HG03066 (cell line): Measurements from ENCODE around the gene TEKT5.
"Not testable (repeated sequence)": the region's sequence is repeated elsewhere in the genome, so short reads cannot be mapped to it uniquely, and the experiment has no call there.

Experiments
- ATAC-seq: cut with Tn5 transposase; IDR thresholded peaks from one replicate; pipeline ENCODE4 v1.9.1; 2021; ENCODE audit warnings: low read depth; ENCODE audit not compliant: unreplicated experiment

TEKT5 gene

DNA sequence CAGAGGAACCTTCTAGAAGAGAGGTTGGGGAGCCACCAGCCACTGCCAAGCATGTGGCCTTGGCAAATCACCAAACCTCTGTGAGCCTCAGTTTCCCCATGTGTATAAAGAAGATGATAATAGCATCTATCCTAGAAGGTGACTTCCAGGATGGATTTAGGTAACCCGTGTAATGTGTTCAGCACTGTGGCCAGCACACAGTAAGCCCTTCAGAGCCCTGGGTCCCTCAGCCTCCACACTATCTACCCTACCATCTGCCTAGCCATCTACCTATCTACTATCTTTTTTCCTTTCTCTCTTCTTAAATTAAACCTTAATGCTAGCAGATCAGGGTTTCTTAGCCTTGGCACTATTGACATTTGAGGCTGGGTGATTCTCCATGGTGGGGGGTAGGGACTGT lies 33.0 kb downstream of the TEKT5 start:
- ATAC-seq, result no peak

DNA sequence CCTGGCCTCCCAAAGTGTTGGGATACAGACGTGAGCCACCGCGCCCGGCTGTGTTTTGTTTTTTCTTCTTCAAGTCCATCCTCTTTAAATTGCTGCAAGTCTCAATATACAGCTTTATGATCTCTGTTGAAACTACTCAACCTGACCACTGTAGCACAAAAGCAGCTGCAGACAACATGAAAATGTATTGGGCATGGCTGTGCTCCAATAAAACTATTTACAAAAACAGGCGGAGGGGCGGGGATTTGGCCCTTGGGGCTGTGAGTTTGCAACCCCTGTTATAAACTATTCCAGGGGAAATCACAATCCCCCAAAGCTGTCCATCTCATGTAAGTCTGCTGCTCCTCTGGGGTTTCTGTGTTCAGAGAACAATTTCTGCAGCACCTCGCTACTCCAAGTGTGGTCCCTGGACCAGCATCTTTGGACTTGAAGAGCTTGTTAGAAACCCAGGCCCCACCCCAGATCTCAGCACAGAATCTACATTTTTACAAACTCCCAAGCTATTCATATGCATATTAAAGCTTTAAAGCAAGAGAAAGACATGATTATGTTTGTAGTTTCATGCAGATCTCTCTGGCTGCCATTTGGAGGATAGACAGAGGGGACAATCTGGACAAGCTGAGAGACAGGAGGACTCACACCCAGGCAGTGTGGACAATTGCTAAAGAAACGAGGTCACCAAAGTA lies 33.6 kb downstream of the TEKT5 start:
- no peak for ATAC-seq

DNA sequence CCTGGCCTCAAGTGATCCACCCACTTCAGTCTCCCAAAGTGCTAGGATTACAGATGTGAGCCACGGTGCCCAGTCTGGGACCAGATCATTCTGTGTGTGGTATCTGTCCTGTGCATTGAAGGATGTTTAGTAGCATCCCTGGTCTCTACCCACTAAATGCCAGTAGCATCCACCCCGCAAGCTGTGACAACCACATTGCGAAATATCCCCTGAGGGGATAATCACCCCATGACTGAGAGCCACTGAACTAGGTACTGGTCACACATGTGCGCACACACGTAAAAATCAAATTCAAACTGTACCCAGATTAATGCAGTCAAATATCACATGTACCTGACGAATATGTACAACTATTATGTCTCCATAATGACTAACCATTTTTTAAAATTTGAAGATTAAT lies 35.8 kb downstream of the TEKT5 start:
- no peak for ATAC-seq

DNA sequence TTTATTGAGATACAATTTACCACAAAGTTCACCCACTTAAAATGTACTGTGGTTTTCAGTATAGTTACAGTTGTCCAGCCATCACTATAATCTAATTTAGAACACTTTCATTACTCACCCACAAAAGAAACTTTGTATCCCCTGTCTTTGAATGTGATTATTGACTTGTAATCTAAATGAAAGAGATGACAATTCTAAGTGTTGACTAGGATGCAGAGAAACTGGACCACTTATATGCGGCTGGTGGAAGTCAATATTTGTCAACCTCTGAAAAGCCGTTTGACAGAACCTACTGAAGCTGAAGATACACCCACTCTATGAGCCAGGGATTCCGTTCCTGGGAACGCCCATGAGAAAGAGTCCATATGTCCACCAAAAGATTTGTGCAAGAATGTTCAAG lies 36.8 kb downstream of the TEKT5 start:
- ATAC-seq, result no peak

DNA sequence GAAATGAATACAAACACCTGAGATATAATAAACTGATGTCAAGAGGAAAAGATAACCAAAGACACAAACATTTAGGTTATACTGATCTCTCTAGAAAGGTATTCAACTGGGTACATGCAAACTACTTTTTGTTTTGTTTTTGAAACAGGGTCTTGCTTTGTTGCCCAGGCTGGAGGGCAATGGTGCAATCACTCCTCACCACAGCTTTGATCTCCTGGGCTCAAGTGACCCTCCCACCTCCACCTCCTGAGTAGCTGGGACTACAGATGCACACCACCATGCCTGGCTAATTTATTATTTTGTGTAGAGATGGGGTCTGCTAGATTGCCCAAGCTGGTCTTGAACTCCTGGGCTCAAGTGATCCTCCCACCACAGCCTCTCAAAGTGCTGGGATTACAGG lies 38.1 kb downstream of the TEKT5 start:
- ATAC-seq, result no peak

DNA sequence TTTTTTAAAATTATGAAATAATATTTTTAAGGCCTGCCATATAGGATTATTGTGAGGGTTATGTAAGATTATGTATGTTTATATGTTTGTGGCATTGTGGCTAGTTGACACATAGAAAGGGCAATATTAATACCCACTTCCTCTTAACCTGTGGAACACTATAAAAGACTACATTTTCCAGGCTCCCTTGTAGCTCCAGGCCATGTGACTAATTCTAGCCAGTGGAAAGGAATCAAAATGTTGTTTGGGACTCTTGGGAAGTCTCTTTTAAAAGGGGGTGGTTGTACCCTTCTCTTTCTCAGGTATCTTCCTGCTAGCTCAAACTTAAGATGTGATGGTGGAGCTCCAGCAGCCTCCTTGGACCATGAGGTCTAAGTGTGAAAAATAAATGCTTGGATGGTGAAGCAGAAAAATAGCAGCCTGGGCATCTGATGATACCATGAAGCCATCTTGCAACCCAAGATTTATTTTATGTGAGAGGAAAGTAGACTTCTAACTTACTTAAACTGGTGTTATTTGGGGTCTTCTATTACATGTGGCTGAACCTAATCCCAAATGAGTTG lies 39.2 kb downstream of the TEKT5 start:
- ATAC-seq, result no peak

DNA sequence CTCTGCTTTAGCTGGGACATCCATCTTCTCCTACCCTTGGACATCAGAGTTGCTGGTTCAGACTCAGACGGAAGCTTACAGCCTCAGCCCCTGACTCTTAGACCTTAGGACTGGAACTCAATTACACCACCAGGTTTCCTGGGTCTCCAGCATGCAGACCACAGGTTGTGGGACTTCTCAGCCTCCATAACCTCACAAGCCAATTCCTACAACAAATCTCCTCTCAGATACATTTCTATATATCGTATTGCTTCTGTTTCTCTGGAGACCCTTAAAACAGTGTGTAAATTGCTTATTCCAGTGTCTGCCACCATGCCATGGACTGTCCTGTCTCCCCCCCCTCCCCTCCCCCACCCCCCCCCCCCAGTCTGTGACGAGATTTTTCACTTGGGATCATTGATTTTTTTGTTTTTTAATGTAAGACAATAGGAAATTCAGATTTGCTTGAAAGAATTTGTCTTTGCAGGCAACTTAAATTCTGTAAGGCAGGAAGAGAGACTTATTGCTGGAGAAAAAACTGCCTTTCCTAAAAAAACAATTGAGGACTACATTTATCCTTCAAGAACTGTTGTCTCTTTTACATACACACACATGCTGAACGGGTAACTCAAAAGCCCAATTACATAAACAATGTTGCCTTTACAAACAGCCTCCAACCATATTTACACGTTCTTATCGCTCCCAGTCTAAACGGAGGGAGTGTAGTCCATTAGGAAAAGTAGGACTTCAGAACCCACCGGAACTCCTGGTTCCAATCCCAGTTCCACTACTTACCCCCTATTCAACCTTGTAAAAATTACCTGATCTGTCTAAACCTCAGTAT lies 39.9 kb downstream of the TEKT5 start:
- no peak for ATAC-seq

DNA sequence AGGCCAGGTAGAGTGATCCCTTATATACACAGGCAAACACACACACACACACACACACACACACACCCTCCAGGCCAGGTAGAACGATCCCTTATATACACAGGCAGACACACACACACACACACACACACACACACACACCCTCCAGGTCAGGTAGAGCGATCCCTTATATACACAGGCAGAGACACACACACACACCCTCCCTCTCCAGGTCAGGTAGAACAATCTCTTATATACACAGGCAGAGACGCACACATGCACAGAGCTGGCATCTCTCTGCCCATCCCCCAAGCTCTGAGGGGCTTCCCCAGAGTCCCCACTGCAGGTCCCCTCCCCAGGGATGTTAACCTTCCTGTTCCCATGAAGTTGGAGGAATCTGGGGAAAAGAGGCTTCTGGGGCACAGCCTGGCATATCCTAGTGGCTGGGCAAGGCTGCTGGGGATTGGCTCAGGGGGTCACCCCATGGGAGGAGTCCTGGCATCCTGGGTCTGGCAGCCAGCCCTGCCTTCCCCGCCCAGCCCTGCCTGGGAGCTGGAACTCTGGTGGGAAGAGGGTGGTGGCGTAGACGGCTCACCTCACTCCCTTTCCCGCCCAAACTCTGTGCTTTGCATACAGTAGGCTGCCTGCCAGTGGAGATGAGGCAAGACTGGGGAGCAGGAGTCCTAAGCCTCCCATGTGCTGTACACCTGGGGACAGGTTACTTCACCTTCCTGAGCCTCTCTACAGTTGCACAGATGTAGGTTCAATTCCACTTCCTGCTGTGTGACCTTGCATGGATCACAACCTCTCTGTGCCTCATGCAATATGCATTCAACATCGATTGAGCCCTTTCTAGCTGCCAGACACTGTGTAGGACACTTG lies 41.8 kb downstream of the TEKT5 start:
- ATAC-seq, result no peak

DNA sequence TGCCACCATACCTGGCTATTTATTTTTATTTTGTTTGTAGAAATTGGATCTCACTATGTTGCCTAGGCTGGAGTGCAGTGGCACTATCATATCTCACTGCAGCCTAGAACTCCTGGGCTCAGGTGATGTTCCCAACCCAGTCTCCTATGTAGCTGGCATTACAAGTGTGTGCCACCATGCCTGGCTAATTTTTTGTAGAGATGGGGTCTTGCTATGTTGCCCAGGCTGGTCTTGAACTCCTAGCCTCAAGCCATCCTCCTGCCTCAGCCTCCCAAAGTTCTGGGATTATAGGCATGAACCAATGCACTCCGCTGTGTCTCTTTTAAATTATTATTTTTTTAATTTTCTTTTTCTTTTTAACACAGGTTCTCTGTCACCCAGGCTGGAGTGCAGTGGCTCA lies 45.6 kb downstream of the TEKT5 start:
- ATAC-seq, result not testable (repeated sequence)

DNA sequence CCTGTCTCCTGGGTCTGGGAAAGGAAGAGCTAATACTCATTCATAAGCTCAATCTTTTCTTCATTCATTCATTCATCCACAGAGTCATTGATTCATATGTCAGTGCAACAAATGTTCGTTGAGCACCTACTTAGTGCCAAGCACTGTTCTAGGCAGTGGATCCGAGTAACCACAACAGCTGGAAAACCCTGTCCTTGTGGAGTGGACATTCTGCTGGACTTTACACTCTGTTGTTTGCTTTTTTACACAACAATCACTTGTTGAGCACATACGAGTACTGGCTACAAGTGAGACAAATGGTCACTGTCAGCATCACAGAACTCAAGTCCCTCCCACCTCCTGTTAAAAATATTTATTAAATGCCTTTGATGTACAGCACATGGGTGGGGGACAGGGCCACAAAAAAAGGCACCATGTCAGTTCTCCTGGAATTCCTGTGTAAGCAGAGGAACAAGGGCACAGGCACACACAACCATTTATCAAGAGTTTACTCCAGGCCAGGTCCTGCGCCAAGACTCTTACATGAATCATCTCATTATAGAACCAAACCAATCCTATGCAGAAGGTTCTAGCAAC lies 46.9 kb downstream of the TEKT5 start:
- no peak for ATAC-seq

DNA sequence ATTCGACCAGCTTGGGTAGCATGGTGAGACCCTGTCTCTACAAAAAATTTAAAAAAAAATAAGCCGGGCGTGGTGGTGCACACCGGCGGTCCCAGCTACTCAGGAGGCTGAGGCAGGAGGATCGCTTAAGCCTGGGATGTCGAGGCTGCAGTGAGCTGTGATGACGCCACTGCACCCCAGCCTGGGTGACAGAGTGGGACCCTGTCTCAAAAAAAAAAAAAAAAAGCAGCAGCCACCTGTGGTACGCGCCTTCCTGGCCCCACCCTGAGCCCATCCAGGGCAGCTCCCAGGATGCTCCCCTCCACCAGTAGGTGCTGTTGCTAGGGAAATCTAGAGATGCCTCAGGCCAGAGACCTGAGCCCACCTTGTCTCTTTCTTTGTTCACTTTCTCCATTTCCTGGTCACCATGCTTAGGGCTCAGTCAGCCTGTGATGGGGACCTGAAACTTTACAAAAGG lies 47.4 kb downstream of the TEKT5 start:
- no peak for ATAC-seq

DNA sequence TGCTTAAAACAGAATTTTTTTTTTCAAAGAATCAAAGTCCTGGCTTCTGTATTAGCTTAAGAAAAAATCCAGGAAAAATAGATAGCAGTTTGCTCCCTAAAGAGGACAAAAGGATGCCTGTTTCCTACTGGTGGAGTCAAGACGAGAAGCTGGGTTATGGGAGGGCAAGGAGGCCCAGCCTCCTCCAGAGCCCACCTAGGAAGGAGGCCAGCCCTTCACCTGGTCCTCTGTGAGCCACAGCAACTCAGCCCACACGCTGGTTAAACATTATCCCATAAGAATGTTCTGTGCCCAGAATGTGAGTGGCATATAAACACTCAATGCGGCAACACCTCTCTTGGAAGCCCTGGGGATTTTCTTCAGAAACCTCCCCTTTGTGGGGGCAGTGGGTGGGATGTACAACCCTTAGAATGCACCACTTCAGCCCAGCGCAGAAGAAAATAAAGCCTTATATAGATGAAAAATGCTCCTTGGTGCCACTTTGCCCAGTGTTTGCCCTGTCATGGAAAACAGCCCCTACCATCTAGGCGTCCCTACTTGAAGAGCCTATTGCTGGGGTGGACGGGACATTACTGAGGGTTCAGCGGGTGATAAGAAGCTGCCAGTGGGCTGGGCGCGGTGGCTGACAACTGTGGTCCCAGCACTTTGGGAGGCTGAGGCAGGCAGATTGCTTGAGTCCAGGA lies 48.0 kb downstream of the TEKT5 start:
- no peak for ATAC-seq

DNA sequence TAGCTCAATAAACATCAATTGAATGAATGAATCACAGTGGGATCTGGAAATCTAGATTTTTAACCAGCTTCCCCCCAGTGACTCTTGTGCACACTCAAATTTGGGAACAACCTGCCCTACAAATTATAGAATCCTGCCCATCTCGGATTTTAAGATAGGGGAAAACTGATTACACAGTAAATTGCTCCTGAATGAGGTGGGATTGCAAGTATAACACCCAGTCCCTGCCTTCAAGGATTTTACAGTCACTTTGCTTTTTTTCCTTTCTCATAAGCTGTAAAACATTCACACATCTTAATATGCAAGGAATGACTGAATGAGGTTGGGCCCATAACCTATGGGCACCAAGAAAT lies 48.5 kb downstream of the TEKT5 start:
- no peak for ATAC-seq

DNA sequence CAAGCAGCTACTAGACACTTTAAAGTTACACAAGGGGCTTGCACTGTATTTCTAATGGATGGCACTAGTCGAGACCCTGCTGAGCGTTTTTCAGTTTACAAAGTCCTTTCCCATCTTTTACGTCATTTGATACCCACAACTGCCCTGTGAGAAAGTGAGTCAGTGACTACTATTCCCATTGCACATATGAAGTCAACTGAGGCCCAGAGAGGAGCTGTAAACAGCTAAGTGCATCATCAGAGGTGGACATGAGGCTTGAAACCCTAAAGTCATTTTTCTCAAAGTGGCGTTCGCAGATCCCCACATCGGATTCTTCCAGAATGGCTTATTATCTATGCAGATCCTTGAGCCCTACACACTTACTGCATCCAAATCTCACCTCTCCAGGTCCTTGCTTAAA lies 50.6 kb downstream of the TEKT5 start:
- no peak for ATAC-seq

DNA sequence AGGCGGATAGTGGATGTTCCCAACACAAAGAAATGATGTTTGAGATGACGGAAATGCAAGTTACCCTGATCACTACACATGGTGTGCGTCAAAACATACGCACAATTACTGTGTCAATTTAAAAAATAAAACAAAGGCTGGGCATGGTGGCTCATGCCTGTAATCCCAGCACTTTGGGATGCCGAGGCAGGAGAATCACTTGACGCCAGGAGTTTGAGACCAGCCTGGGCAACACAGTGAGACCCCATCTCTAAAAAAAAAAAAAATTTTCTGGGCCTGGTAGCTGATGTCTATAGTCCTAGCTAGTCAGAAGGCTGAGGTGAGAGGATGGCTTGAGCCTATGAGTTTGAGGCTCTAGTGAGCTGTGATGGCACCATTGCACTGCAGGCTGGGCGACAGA lies 51.8 kb downstream of the TEKT5 start:
- ATAC-seq, result no peak

DNA sequence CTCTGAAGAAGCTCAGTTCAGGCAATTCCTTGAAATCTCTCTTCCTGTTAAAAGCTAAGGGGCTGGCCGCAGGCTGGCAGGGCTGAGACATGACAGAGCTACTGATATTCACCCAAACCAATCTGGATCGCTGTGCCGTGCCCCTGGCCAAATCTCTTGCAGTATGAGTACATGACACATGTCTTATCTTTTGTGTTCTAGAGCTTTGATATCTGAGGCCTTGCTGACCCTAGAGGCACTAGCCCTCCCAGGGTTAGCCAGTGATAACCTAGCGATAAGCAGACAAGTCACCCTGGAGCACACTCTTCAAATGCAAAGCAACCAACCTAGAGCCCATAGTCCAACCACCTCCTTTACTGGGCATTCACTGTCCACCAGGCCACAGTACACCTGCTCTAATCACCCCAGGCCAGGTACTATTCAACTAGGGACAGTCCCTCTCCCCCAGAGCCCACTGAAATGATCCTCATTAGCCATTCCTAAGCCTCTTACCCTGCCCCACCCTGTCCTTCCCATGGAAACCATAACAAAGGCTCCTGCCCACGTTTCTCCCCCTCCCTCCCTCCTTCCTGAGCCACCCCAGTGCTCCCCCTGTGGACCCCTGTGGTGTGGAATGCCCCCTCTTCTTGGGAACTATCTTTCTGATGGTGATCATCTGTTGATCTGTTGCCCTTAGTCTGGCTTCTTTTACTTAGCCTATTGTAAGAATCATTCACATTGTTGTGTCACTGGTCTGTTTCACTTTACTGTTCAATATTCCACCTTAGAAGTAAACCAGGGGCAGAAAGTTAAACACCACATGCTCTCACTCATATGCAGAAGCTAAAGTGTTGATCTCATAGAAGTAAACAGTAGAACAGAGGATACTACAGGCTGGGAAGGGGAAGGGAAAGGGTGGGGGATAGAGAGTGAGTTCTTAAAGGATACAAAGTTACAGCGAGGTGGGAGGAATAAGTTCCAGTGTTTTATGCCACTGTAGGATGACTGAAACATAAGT lies 52.5 kb downstream of the TEKT5 start:
- no peak for ATAC-seq

DNA sequence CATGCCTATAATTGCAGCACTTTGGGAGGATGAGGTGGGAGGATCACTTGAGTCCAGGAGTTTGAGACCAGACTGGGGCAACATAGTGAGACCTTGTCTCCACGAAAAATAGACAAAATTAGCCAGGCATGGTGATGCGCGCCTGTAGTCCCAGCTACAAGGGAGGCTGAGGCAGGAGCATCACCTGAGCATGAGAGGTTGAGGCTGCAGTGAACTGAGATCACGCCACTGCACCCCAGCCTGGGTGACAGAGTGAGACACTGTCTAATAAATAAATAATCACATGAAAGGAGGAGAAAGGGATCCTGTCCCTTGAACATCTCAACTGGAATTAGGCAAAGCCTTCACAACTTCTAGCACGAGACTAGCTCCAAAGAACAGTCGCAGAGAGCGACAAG lies 53.2 kb downstream of the TEKT5 start:
- no peak for ATAC-seq

DNA sequence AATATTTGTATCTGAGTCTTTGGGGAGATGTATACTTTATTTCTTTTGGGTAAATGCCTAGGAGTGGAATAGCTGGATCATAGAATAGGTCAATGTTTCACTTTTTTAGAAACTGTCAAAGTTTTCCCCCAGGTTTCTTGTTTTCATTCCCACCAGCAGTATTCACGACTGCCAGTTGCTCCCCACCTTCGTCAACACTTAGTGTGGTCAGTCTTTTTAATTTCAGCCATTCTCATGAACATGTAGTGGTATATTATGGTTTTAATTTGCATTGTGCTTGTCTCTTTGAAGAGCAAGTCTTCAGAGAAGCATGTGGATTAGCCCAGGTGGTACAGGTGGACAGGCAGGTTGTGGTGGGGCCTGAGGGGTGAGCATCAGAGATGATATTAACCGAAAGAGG lies 53.8 kb downstream of the TEKT5 start:
- no peak for ATAC-seq

DNA sequence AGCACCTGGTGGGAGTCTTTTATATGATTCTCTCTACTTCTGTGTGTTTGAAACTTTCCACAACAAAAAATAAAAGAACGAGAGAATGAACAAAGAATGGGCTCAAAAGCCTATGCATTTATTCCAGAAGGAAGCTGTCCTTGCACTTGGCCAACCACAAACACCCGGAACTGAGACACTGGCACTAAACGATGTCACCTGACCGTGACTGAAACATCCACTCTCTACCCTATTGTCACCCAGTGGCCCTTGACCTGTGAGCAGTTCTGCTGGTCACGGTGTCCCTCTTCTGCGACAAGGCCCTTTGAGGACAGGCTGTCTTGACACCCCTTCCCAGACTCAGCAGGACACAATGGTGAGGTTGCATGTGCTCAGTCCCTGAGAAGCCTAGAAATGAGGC lies 56.6 kb downstream of the TEKT5 start:
- ATAC-seq, result no peak
